T1000 (cell line): ENCODE data around the gene ELMOD1.

ENCODE experiments used
- DNase-seq: peaks from one replicate; lab custom pipeline; 2025; ENCODE audit warnings: mixed read lengths; lab: John Stamatoyannopoulos, UW

ELMOD1 gene

DNA sequence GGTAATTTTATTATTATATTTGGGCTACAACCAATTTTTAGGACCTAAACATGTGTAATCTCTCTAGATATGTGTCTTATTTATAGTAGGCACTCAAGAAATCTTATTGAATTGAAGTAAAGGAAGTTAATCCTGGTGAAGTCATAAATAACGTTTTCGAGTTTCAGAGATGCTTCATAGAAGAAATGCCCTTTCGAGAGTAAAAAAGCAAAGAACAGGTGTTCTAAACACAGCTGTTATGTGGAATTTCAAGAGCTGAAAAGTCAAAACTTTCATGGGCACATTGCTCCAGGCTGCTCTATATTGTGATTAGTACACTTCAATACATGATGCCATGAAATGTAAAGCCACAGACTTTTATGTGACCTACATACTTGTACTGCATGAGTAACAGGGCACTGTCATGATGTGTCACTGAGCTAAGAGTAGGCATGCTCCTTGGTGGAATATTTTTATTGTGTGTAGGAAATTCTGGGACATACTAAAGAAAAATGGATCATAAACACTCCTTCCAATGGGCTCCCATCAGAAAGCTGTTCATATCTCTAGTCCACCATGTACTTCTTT lies 7.2 kb upstream of the ELMOD1 start:
- no peak for DNase-seq

DNA sequence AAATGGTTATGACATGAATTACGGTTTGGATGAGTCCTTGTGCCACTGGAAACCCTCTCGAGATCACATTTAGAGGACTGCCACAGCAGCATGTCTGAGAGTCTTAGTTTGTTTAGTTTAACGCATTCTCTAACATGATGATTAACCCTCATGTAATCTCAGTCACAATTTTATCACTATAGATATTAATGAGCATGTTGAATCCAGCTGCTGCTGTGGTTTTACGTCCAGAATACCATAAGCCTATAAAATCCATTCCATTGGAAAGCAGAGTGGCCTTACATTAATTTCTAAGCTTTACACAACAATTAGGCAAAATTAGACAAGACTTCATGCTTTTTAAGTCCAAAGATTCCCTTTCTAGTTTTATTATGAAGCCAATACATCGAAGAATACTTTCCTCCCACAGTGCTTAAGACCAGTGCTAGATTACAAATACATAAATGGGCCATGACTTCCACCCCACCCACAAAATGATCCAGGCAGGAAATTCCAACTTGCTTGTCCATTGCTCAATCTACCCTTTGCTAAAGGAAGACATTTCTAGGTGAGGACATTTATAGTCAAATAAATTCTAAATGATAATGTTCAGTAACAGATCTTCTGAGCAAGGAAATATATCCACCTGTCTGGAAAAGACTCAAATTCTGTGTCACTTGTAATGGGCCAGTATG lies 3.5 kb upstream of the ELMOD1 start:
- DNase-seq = no peak

GRCh38 chr11:107591378-107592230 lies 657 bp downstream of the ELMOD1 start:
- DNase-seq = no peak

GRCh38 chr11:107592231-107592590 lies 1.3 kb downstream of the ELMOD1 start:
- DNase-seq = no peak

DNA sequence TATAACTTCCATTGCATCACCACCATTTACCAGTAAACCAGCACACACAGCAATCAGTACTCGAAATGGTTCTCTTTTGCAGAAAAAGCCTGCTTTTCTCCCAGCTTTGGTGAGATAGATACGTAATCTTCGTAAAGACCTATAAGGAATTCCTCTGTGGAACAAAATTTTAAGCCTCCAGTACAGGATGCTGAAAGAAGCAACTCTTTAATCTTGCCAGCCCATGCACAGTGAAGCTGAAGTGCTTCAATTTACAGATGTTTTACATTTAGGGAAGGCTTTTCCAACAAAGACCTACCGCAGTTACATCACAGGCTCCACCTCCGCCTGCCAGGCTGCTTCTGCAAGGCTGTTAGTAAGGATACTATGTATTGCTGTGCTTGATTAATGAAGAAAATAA lies 1.9 kb downstream of the ELMOD1 start:
- no peak for DNase-seq

DNA sequence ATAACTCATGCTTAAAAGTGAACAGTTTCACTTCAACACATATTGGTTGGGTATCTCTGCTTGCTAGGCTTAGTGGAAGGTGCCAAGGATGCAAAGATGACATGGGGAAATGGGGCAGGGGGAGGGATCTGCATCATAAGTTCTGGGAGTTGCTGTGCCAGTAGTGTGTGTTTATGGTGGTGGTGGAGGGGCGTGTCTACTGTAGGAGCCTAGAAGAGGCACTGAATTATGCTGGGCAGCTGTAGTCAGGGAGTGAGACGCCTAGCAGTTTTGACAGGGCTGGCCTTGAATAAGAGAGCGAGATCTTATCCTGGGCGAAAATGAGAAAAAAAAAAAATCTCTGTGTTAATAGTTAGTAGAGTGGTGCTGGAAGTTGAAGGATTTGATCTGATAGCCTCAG lies 3.0 kb downstream of the ELMOD1 start:
- DNase-seq = no peak

DNA sequence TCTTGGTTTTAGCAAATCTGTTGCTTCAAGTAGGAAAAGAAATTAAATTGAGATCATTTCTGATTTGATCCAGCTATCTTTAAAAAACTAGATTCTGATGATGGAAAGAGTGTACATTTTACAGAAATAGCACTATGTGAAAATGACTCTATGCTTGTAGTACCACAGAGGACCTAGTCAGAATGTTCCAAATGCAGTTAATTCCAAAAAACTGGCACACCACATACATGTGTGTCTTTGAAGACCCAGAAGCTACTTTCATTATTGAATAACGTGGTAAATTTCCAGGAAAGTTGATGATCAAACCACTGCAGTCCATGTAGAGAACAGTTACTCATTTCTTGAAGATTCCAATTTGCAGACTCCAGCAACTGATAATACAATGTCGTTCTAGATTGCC lies 3.8 kb downstream of the ELMOD1 start:
- DNase-seq = no peak

GRCh38 chr11:107598225-107599139 lies 7.5 kb downstream of the ELMOD1 start:
- DNase-seq = no peak

DNA sequence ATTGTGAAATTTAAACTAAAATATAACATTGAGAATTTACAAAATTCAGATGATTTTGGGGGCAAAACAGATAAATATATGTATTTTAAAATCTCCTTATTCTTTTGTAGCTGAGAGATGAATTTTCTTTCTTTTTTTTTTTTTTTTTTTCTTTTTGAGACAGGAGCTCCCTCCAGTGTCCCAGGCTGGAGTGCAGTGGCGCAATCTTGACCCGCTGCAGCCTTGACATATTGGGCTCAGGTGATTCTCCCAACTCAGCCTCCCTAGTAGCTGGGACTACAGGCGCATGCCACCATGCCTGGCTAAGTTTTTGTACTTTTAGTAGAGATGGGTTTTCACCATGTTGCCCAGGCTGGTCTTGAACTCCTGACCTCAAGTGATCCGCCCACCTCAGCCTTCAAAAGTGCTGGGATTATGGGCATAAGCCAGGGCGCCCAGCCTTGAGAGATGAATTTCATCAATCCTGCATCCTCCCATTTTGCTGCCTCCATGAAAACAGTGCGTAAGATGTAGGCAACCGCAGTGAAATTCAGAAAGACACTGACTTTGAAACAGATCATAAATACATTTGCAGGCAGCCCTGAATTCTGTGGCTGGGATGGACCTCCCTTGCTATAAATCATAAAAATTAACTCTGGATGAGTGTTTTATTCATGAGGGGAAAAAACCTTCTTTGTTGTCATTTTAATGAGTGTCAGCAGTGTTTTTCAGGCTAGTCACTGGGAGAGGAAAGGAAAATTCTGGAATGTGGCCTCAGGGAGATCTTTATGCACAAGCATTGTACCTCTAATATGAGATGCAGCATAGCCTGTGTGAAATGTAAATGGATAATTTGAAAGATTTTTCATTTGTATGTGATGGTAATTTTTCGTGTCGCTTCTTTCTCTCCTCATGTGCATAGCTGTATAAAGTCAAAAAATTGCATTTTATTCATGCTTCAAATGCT lies 14.4 kb downstream of the ELMOD1 start:
- DNase-seq = no peak

GRCh38 chr11:107606141-107606540 lies 15.2 kb downstream of the ELMOD1 start:
- no peak for DNase-seq

GRCh38 chr11:107608809-107609208 lies 17.9 kb downstream of the ELMOD1 start:
- no peak for DNase-seq

DNA sequence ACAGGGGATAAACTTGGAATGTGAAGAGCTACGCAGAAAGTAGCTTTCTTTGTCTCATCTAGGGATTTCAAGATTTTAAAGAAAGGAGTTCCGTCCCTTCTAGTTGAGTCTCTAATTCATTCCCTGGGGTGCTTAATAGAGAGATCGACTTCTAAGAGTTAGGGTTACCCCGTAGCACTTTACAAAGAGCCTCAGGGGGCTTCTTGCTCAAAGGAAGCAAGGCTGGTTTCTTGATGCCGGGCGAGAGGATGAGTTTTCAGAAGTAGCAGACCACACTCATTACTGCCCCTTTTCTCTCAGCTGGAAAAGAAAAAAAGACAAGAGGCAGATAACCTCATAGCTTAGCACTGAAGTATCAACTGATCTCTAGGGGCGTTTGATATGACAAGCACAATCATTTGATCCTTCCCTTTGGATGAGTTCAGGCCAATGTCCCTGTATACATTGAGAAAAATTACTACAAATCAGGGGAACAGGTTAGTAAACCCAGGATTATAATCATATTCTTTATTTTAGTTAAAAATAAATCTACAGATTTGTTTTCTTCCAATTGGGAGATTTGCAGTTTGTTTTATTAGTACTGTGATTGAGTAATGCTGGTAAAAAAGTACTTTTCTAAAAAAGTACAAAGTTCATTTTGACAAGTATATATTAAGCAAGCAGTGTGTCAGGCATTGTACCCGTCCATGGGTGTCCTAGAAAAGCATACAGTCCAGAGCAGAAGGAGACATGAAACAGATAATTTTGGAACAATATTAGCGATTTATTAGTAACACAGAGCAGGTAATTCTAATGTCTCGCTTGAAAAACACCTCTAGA lies 18.7 kb downstream of the ELMOD1 start:
- no peak for DNase-seq

DNA sequence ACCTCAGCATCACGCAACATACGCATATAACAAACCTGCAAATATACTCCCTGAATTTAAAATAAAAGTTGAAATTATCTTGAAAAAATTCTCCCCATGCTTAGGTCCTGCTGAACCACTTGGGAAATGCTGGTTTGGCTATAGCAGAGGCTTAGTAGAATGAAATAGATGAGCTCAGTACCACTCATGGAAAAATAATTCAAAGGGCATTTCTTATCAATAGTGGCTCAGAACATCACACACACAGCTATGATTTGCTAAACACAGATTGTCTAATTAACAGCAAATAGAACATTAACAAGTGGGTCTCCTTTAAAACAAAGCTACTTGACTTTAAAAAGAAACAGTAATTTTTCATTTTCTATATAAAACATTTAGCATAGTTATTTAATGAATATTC lies 21.5 kb downstream of the ELMOD1 start:
- DNase-seq = no peak

- DNase-seq = no peak
These were observed 29.0 kb downstream of the ELMOD1 start for GRCh38 chr11:107619926-107620325.

DNA sequence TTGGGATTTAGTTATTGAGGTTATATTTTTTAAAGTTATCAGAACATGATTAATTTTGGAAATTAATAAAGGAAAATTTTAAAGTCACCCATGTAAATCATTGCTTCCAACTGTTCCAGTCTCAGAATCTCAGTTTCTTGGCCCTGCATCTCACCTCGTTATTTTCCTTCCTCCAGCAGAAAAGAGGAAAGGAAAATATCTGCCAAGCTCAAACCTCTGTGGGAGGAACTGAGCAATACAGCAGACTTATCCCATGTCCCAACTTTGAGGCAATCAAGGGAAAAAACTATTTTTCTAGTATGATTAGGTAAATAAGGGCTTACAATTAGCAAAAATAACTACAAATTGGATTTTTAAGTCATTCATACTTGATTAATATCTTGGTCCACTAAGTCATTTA lies 30.1 kb downstream of the ELMOD1 start:
- DNase-seq = no peak

- DNase-seq = no peak
These were observed 32.2 kb downstream of the ELMOD1 start for GRCh38 chr11:107623183-107623582.

GRCh38 chr11:107624983-107625684 lies 34.2 kb downstream of the ELMOD1 start:
- DNase-seq = no peak

DNA sequence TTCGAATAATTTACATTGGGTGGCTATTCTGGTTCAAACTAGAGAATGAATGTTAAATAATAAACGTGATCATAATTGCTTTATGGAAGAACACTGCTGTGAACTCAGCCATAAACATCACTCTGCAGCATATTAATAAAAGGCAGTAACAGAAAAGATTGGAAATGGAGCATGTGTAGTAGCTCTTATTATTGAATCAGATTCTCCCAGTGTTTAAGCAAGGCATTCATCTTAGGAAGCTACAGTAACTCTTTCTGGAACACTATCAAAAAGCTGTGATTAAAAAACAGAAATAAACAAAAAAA lies 34.7 kb downstream of the ELMOD1 start:
- no peak for DNase-seq

- DNase-seq = no peak
These were observed 40.1 kb downstream of the ELMOD1 start for GRCh38 chr11:107631043-107631442.

GRCh38 chr11:107631931-107632330 lies 41.0 kb downstream of the ELMOD1 start:
- DNase-seq = no peak
